ENCODE measurements around the gene SIX5.

Gene SIX5

GRCh38 chr19:45762870-45763631 is 6.0 kb downstream of the SIX5 start:
- TF ChIP-seq REST (IDR thresholded peaks at IDR 0.05; ENCODE audit: insufficient read depth in 1 of 2, low read depth in 2 of 2, low read length in 2 of 2) (no peak), FOXP2 (optimal IDR thresholded peaks at IDR 0.05; ENCODE audit: borderline replicate concordance, extremely low read depth, extremely low read length, insufficient read depth) (no peak), TAF1 (IDR thresholded peaks at IDR 0.05; ENCODE audit: borderline replicate concordance, insufficient read depth, low read length) (no peak), SIN3A (IDR thresholded peaks at IDR 0.05; ENCODE audit: borderline replicate concordance, insufficient read depth, low read length) (no peak), POLR2AphosphoS5 (IDR thresholded peaks at IDR 0.05; ENCODE audit: low read depth, low read length) (no peak)

- no peak for TF ChIP-seq TAF1 (IDR thresholded peaks at IDR 0.05; ENCODE audit: borderline replicate concordance, insufficient read depth, low read length)
- TF ChIP-seq POLR2AphosphoS5 (IDR thresholded peaks at IDR 0.05; ENCODE audit: low read depth, low read length): no peak
- TF ChIP-seq SIN3A (IDR thresholded peaks at IDR 0.05; ENCODE audit: borderline replicate concordance, insufficient read depth, low read length): no peak
- TF ChIP-seq FOXP2 (optimal IDR thresholded peaks at IDR 0.05; ENCODE audit: borderline replicate concordance, extremely low read depth, extremely low read length, insufficient read depth): no peak
- no peak for TF ChIP-seq REST (IDR thresholded peaks at IDR 0.05; ENCODE audit: insufficient read depth in 1 of 2, low read depth in 2 of 2, low read length in 2 of 2)
Measured at GRCh38 chr19:45761714-45762113, 7.3 kb downstream of the SIX5 start.

GRCh38 chr19:45758921-45759320 is 10.1 kb downstream of the SIX5 start:
- no peak for TF ChIP-seq SIN3A (IDR thresholded peaks at IDR 0.05; ENCODE audit: borderline replicate concordance, insufficient read depth, low read length)
- no peak for TF ChIP-seq TAF1 (IDR thresholded peaks at IDR 0.05; ENCODE audit: borderline replicate concordance, insufficient read depth, low read length)
- no peak for TF ChIP-seq REST (IDR thresholded peaks at IDR 0.05; ENCODE audit: insufficient read depth in 1 of 2, low read depth in 2 of 2, low read length in 2 of 2)
- TF ChIP-seq FOXP2 (optimal IDR thresholded peaks at IDR 0.05; ENCODE audit: borderline replicate concordance, extremely low read depth, extremely low read length, insufficient read depth): no peak
- TF ChIP-seq POLR2AphosphoS5 (IDR thresholded peaks at IDR 0.05; ENCODE audit: low read depth, low read length): no peak

- TF ChIP-seq SIN3A (IDR thresholded peaks at IDR 0.05; ENCODE audit: borderline replicate concordance, insufficient read depth, low read length) (no peak), POLR2AphosphoS5 (IDR thresholded peaks at IDR 0.05; ENCODE audit: low read depth, low read length) (no peak), REST (IDR thresholded peaks at IDR 0.05; ENCODE audit: insufficient read depth in 1 of 2, low read depth in 2 of 2, low read length in 2 of 2) (no peak), TAF1 (IDR thresholded peaks at IDR 0.05; ENCODE audit: borderline replicate concordance, insufficient read depth, low read length) (no peak), FOXP2 (optimal IDR thresholded peaks at IDR 0.05; ENCODE audit: borderline replicate concordance, extremely low read depth, extremely low read length, insufficient read depth) (no peak)
Measured at GRCh38 chr19:45757695-45758094, 11.4 kb downstream of the SIX5 start.
